H1 (cell line): ENCODE measurements around the gene LDLRAD4. TPM values are rescaled to one million over a fixed set of nuclear protein-coding genes. Genes with fewer than 3 reads are reported as not detected.
A peak's percentile ranks its signal among the peaks of the same experiment; 100 is the strongest.

Source experiments
- CTCF ChIA-PET: fragments of 300-600 bp; sonication (Branson Sonifier 250); formaldehyde crosslinking; loops from one replicate; lab custom pipeline; 2021; ENCODE audit not compliant: partially characterized antibody; lab: Charles Lee
- POLR2A ChIA-PET: fragments of 300-600 bp; sonication (Branson Sonifier 250); formaldehyde crosslinking; loops from one replicate; lab custom pipeline; 2021; ENCODE audit warnings: inconsistent platforms; ENCODE audit not compliant: partially characterized antibody; lab: Charles Lee
- DNase-seq, 2 experiments: peaks; one replicate each; pipeline versions ENCODE4 v3.0.0 to v3.0.0-alpha.2; 2010 to 2022; ENCODE audit warnings: low spot score in 2 of 2, low read depth in 1 of 2, mixed read lengths in 1 of 2
- FAIRE-seq: peaks from 2 replicates; lab custom pipeline; 2011; peaks lifted over from hg19 to GRCh38; lab: Jason Lieb, UNC
- H2AFZ ChIP-seq: 2 replicates; pipeline ENCODE4 v1.8.1; 2012; ENCODE audit warnings: low read length, inconsistent platforms
- H2AK5ac ChIP-seq: 2 replicates; pipeline ENCODE4 v1.6.1; 2013; ENCODE audit warnings: low read depth, low read length
- H2BK120ac ChIP-seq: replicated peaks from 2 replicates; pipeline ENCODE3; 2013; ENCODE audit warnings: low read depth, low read length, inconsistent platforms
- H2BK12ac ChIP-seq: 2 replicates; pipeline ENCODE4 v1.6.1; 2013; ENCODE audit warnings: low read depth, low read length
- H2BK15ac ChIP-seq: 2 replicates; pipeline ENCODE4 v1.6.1; 2013; ENCODE audit warnings: low read length
- H2BK20ac ChIP-seq: 2 replicates; pipeline ENCODE4 v1.6.1; 2013; ENCODE audit warnings: low read length
- H2BK5ac ChIP-seq: 2 replicates; pipeline ENCODE4 v1.6.1; 2013; ENCODE audit warnings: low read depth, low read length
- H3K14ac ChIP-seq: 2 replicates; pipeline ENCODE4 v1.6.1; 2013; ENCODE audit warnings: inconsistent platforms; ENCODE audit not compliant: insufficient read length
- H3K18ac ChIP-seq: 2 replicates; pipeline ENCODE4 v1.6.1; 2013; ENCODE audit warnings: low read length; ENCODE audit errors: extremely low read depth
- H3K23ac ChIP-seq: 2 replicates; pipeline ENCODE4 v1.6.1; 2013; ENCODE audit warnings: inconsistent platforms; ENCODE audit not compliant: insufficient read length
- H3K23me2 ChIP-seq: 2 replicates; pipeline ENCODE4 v1.6.1; 2013; ENCODE audit warnings: low read depth, low read length
- H3K27ac ChIP-seq: 2 replicates; pipeline ENCODE4 v1.6.1; 2011; ENCODE audit warnings: low read depth, low read length, inconsistent platforms
- H3K27me3 ChIP-seq, 4 experiments: replicated peaks in 1 of 4; 1 replicate in 1 of 4; 2 replicates in 3 of 4; pipeline versions ENCODE4 v1.6.1 to v1.8.1; 2011 to 2013; ENCODE audit warnings: low read length in 3 of 4, mild to moderate bottlenecking in 3 of 4, inconsistent platforms in 2 of 4, mixed read lengths in 2 of 4, moderate library complexity in 1 of 4; ENCODE audit not compliant: control insufficient read depth in 3 of 4, insufficient read depth in 3 of 4; ENCODE audit errors: extremely low read depth in 1 of 4
- H3K36me3 ChIP-seq, 4 experiments: 2 replicates each; pipeline versions ENCODE4 v1.6.1 to v1.8.1; 2011 to 2013; ENCODE audit warnings: mild to moderate bottlenecking in 4 of 4, low read length in 3 of 4, moderate library complexity in 2 of 4, control low read depth in 1 of 4, inconsistent platforms in 1 of 4; ENCODE audit not compliant: insufficient read depth in 4 of 4, control insufficient read depth in 2 of 4
- H3K4ac ChIP-seq: replicated peaks from 2 replicates; pipeline ENCODE3; 2013; ENCODE audit warnings: low read length, low read depth, mixed read lengths, inconsistent platforms; ENCODE audit not compliant: insufficient read length
- H3K4me1 ChIP-seq, 4 experiments: replicated peaks in 1 of 4; 1 replicate in 1 of 4; 2 replicates in 3 of 4; pipeline versions ENCODE4 v1.6.1 to v1.8.1; 2011 to 2013; ENCODE audit warnings: low read length in 3 of 4, inconsistent platforms in 2 of 4, mixed read lengths in 1 of 4; ENCODE audit not compliant: insufficient read depth in 4 of 4, control insufficient read depth in 3 of 4
- H3K4me2 ChIP-seq, 2 experiments: 2 replicates each; pipeline versions ENCODE4 v1.6.1 to v1.8.1; 2011 to 2013; ENCODE audit warnings: low read depth in 2 of 2, low read length in 2 of 2, control low read depth in 1 of 2, inconsistent platforms in 1 of 2, mild to moderate bottlenecking in 1 of 2; ENCODE audit not compliant: insufficient read depth in 1 of 2
- H3K4me3 ChIP-seq, 4 experiments: fragments of 200-600, 300-600 bp in 1 of 4; sonication (generic), shearing (Covaris generic), sonication (Bioruptor Twin) in 1 of 4; 2 replicates each; pipeline versions ENCODE4 v1.5.1 to v1.8.1; 2011 to 2016; ENCODE audit warnings: low read length in 4 of 4, low read depth in 3 of 4, control low read depth in 2 of 4, inconsistent platforms in 2 of 4, mild to moderate bottlenecking in 2 of 4, mixed read lengths in 1 of 4, moderate library complexity in 1 of 4; ENCODE audit not compliant: insufficient read depth in 2 of 4; ENCODE audit errors: extremely low read depth in 1 of 4
- H3K56ac ChIP-seq: replicated peaks from 2 replicates; pipeline ENCODE3; 2013; ENCODE audit warnings: low read depth, mild to moderate bottlenecking, mixed read lengths, low read length, inconsistent platforms; ENCODE audit not compliant: insufficient read length
- H3K79me1 ChIP-seq: 2 replicates; pipeline ENCODE4 v1.6.1; 2013; ENCODE audit warnings: low read depth, low read length, control low read depth
- H3K79me2 ChIP-seq, 2 experiments: 2 replicates each; pipeline versions ENCODE4 v1.6.1 to v1.8.1; 2012 to 2013; ENCODE audit warnings: low read length in 2 of 2, mild to moderate bottlenecking in 2 of 2, inconsistent platforms in 1 of 2; ENCODE audit not compliant: insufficient read depth in 2 of 2, control insufficient read depth in 1 of 2
- H3K9ac ChIP-seq, 4 experiments: replicated peaks in 1 of 4; 1 replicate in 1 of 4; 2 replicates in 3 of 4; pipeline versions ENCODE4 v1.6.1 to v1.8.1; 2011 to 2013; ENCODE audit warnings: low read depth in 3 of 4, low read length in 3 of 4, control low read depth in 2 of 4, mild to moderate bottlenecking in 2 of 4, moderate library complexity in 2 of 4, inconsistent platforms in 1 of 4; ENCODE audit errors: extremely low read depth in 1 of 4
- H3K9me3 ChIP-seq, 2 experiments: 2 replicates each; pipeline versions ENCODE4 v1.6.1 to v1.8.1; 2012 to 2013; ENCODE audit warnings: mild to moderate bottlenecking in 2 of 2, moderate library complexity in 2 of 2, control low read depth in 1 of 2, inconsistent platforms in 1 of 2, low read depth in 1 of 2, low read length in 1 of 2, mixed read lengths in 1 of 2; ENCODE audit not compliant: insufficient read depth in 2 of 2
- H4K20me1 ChIP-seq, 2 experiments: replicated peaks in 1 of 2; 2 replicates each; pipeline versions ENCODE3 to v1.8.1; 2011 to 2013; ENCODE audit warnings: inconsistent platforms in 2 of 2, low read length in 2 of 2, mild to moderate bottlenecking in 1 of 2; ENCODE audit not compliant: insufficient read depth in 2 of 2, control insufficient read depth in 1 of 2
- H4K5ac ChIP-seq: 2 replicates; pipeline ENCODE4 v1.6.1; 2013; ENCODE audit warnings: low read length, low read depth, mixed read lengths, inconsistent platforms; ENCODE audit not compliant: insufficient read length
- H4K8ac ChIP-seq: 2 replicates; pipeline ENCODE4 v1.8.0; 2013; ENCODE audit warnings: mild to moderate bottlenecking, moderate library complexity, low read length, inconsistent platforms; ENCODE audit not compliant: insufficient read depth; ENCODE audit errors: extremely low read depth
- H4K91ac ChIP-seq: replicated peaks from 2 replicates; pipeline ENCODE3; 2013; ENCODE audit warnings: low read length, mixed read lengths, inconsistent platforms; ENCODE audit not compliant: insufficient read length
- CBX8 ChIP-seq: fragments of 300-800, 300-1000 bp; sonication (generic); IDR thresholded peaks from 2 replicates; pipeline ENCODE4 v1.7.1; 2016; ENCODE audit warnings: low read depth, low read length, borderline replicate concordance
- EZH2 ChIP-seq: fragments of 200-600 bp; sonication (generic); IDR thresholded peaks from 2 replicates; pipeline ENCODE4 v1.7.1; 2012; ENCODE audit warnings: low read depth, mild to moderate bottlenecking, moderate library complexity, low read length, inconsistent platforms; ENCODE audit not compliant: severe bottlenecking
- KDM5A ChIP-seq: fragments of 200-600 bp; IDR thresholded peaks from 2 replicates; pipeline ENCODE4 v1.7.1; 2012; ENCODE audit warnings: mild to moderate bottlenecking, low read length, inconsistent platforms, mixed read lengths
- PHF8 ChIP-seq: fragments of 200-600 bp; sonication (generic); conservative IDR thresholded peaks from 2 replicates; pipeline ENCODE4 v1.7.1; 2012; ENCODE audit warnings: low read depth, mild to moderate bottlenecking, inconsistent platforms, low read length, moderate library complexity
- POU5F1 ChIP-seq: IDR thresholded peaks from 2 replicates; pipeline ENCODE4 v1.6.1; 2011; ENCODE audit warnings: low read depth, mild to moderate bottlenecking, low read length, moderate library complexity
- RAD21 ChIP-seq, 2 experiments: IDR thresholded peaks in 1 of 2; conservative IDR thresholded peaks in 1 of 2; 2 replicates each; pipeline ENCODE4 v1.6.1; 2011; ENCODE audit warnings: low read depth in 2 of 2, low read length in 2 of 2, improper control_type of control experiment in 1 of 2, inconsistent platforms in 1 of 2, mild to moderate bottlenecking in 1 of 2, moderate library complexity in 1 of 2
- RBBP5 ChIP-seq: IDR thresholded peaks from 2 replicates; pipeline ENCODE4 v1.7.1; 2012; ENCODE audit warnings: low read depth, mild to moderate bottlenecking, inconsistent platforms, low read length, moderate library complexity, borderline replicate concordance
- SIRT6 ChIP-seq: IDR thresholded peaks from one replicate; pipeline ENCODE4 v1.7.1; 2012; ENCODE audit warnings: low read length, inconsistent platforms
- SRF ChIP-seq: IDR thresholded peaks from 2 replicates; pipeline ENCODE4 v1.6.1; 2011; ENCODE audit warnings: mild to moderate bottlenecking, low read depth, low read length, moderate library complexity
- SUZ12 ChIP-seq: fragments of 200-600 bp; sonication (generic); IDR thresholded peaks from 2 replicates; pipeline ENCODE4 v1.6.1; 2012; ENCODE audit warnings: mild to moderate bottlenecking, inconsistent platforms, low read length, moderate library complexity, mixed read lengths
- TCF12 ChIP-seq: IDR thresholded peaks from 2 replicates; pipeline ENCODE4 v1.6.1; 2011; ENCODE audit warnings: low read depth, mild to moderate bottlenecking, low read length
- YY1 ChIP-seq: IDR thresholded peaks from 2 replicates; pipeline ENCODE4 v1.6.1; 2011; ENCODE audit warnings: low read depth, mild to moderate bottlenecking, low read length
- WGBS, 2 experiments: shearing (Covaris generic) in 1 of 2; methylation state at CpG; one replicate each; pipeline versions ENCODE4 v1.1.6 to v1.1.7; 2013 to 2015; ENCODE audit warnings: low lambda C conversion rate in 2 of 2, mixed read lengths in 2 of 2, inconsistent platforms in 1 of 2, low coverage in 1 of 2, missing lambda C conversion rate in 1 of 2; ENCODE audit not compliant: insufficient replicate concordance in 2 of 2, insufficient coverage in 1 of 2, insufficient read length in 1 of 2; ENCODE audit errors: extremely low coverage in 1 of 2, missing lambda C conversion rate in 1 of 2; 5-methylcytosine and 5-hydroxymethylcytosine counted together
- polyA plus RNA-seq, 7 experiments: library from polyadenylated mRNA; depleted of rRNA in 3 of 7; stranded (reverse) in 5 of 7; unstranded in 2 of 7; fragments of >200 nt in 5 of 7; fragments of 200-250 nt in 2 of 7; gene quantifications; 1 replicate in 5 of 7; 2 replicates in 1 of 7; 4 replicates in 1 of 7; pipeline versions ENCODE4 v1.2.1 to v1.2.3, GENCODE V29; 2011 to 2013; ENCODE audit warnings: missing spikeins in 2 of 7, mixed read lengths in 2 of 7
- total RNA-seq: library from RNA; stranded (reverse); fragmentation: NEBNext Ultra II Directional; extraction: Animal tissue kit (Norgen Biotek cat#: 25700); gene quantifications from 2 replicates; pipeline ENCODE4 v1.2.1, GENCODE V29; 2021
- TF ChIP-seq, protein P1 (sequence below): IDR thresholded peaks from 2 replicates; pipeline ENCODE4 v1.6.1; 2012; ENCODE audit warnings: inconsistent platforms

LDLRAD4 gene
- total and polyA plus RNA-seq, 2 of the 8 experiments (the other 6 are each of a cell fraction or from before 2014, with no cell fraction given) = 0.77 to 1.4 TPM

- H3K14ac ChIP-seq = no peak overlapping the region
- H3K79me2 ChIP-seq = no peaks in the 10 kb centered on the region
- no peaks in the 10 kb centered on the region for H3K9me3 ChIP-seq
- no peak overlapping the region for H3K23ac ChIP-seq
- no peak overlapping the region for H3K9ac ChIP-seq
- no peak overlapping the region for H3K18ac ChIP-seq
- H2BK15ac ChIP-seq = no peak overlapping the region
- no peak overlapping the region for H3K4ac ChIP-seq
- H4K5ac ChIP-seq = no peak overlapping the region
- 82% methylated on average over 13 of the region's 13 CpGs; no CpG with 5 or more reads in 1 of the 2 experiments for WGBS, 2 experiments
- H3K27me3 ChIP-seq = no peaks in the 10 kb centered on the region
- H2BK5ac ChIP-seq = no peak overlapping the region
- peak overlapping the region; percentile 43; the same call in 1 of the 2 replicates for H4K8ac ChIP-seq
- H2AK5ac ChIP-seq = no peak overlapping the region
- no peak overlapping the region for H2BK120ac ChIP-seq
- H2AFZ ChIP-seq = no peak overlapping the region
- no peaks in the 10 kb centered on the region for H4K20me1 ChIP-seq
- H4K91ac ChIP-seq = no peak overlapping the region
- H3K4me3 ChIP-seq = no peak overlapping the region
- no peak overlapping the region for H2BK20ac ChIP-seq
- ChIA-PET POLR2A (no interaction called here), CTCF (interaction anchor here (1.0 kb wide), 1 partner anchor 85 kb away, joined by 3 read pairs; no protein-coding TSS in a partner anchor)
- no peak overlapping the region for H3K56ac ChIP-seq
- H2BK12ac ChIP-seq = no peak overlapping the region
- no peaks in the 10 kb centered on the region for H3K4me1 ChIP-seq
- FAIRE-seq = no peak
- no peaks in the 10 kb centered on the region for H3K36me3 ChIP-seq
- H3K79me1 ChIP-seq = no peaks in the 10 kb centered on the region
- H3K4me2 ChIP-seq = no peak overlapping the region
- no peaks in the 10 kb centered on the region for H3K23me2 ChIP-seq
- H3K27ac ChIP-seq = no peak overlapping the region
- DNase-seq = no peak
- no peak for TF ChIP-seq POU5F1
- no peak for TF ChIP-seq RAD21 (IDR thresholded peaks at IDR 0.05 in 1 of 2, conservative IDR thresholded peaks at IDR 0.05 in 1 of 2; ENCODE audit: low read depth in 2 of 2, low read length in 2 of 2)
- TF ChIP-seq, protein P1, sequence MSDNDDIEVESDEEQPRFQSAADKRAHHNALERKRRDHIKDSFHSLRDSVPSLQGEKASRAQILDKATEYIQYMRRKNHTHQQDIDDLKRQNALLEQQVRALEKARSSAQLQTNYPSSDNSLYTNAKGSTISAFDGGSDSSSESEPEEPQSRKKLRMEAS = no peak
- TF ChIP-seq CBX8 = no peak
- no peak for TF ChIP-seq YY1
- no peak for TF ChIP-seq KDM5A
- TF ChIP-seq SUZ12 = no peak
- no peak for TF ChIP-seq PHF8
- TF ChIP-seq TCF12 = no peak
- no peak for TF ChIP-seq EZH2
- TF ChIP-seq SRF = no peak
- no peak for TF ChIP-seq RBBP5
- no peak for TF ChIP-seq SIRT6
Measured at GRCh38 chr18:13387855-13388548, 169.4 kb downstream of the LDLRAD4 start.
